ENCODE measurements around the gene CPM. TPM values are rescaled to one million over a fixed set of nuclear protein-coding genes. Genes with fewer than 3 reads are reported as not detected.

The CPM gene
- total and polyA plus RNA-seq, 10 of the 15 experiments (the other 5 are each of a cell fraction or from before 2014, with no cell fraction given): 0.06 to 1.7 (median 0.41) TPM

- Histone ChIP-seq H2AFZ (ENCODE audit: control insufficient read depth, low read depth, low read length) (no peak overlapping the region), H3K27me3 (replicated peaks in 1 of 2; ENCODE audit: control insufficient read depth in 2 of 2, insufficient read depth in 2 of 2, low read length in 1 of 2) (no peaks in the 10 kb centered on the region), H3K27ac (ENCODE audit: control insufficient read depth, insufficient read depth) (no peak overlapping the region), H3K36me3 (ENCODE audit: control insufficient read depth in 2 of 2, insufficient read depth in 2 of 2, low read length in 1 of 2) (no peaks in the 10 kb centered on the region), H4K20me1 (ENCODE audit: control insufficient read depth, insufficient read depth) (no peaks in the 10 kb centered on the region), H3K4me3 (no peak overlapping the region), H3K9me3 (replicated peaks; ENCODE audit: control insufficient read depth, insufficient read depth, low read length) (no peaks in the 10 kb centered on the region), H3K4me2 (ENCODE audit: control insufficient read depth, insufficient read depth) (no peak overlapping the region), H3K79me2 (ENCODE audit: control insufficient read depth, insufficient read depth, low read length) (no peaks in the 10 kb centered on the region), H3K4me1 (ENCODE audit: control insufficient read depth, insufficient read depth, low read length) (no peaks in the 10 kb centered on the region), H3K9ac (ENCODE audit: control insufficient read depth, insufficient read depth, low read length) (no peak overlapping the region)
- CTCF ChIA-PET: no interaction called here
- no peak for DNase-seq (ENCODE audit: low read depth, low spot score)
- RAD21 ChIA-PET (ENCODE audit: unreplicated experiment): interaction anchor here (1.1 kb wide), 1 partner anchor 8 kb away, joined by 3 read pairs; no protein-coding TSS in a partner anchor
- SMC1A ChIA-PET (ENCODE audit: uncharacterized antibody, unreplicated experiment): no interaction called here
- in situ Hi-C loops (cut with MboI) (no loop called here), intact Hi-C loops (cut with micrococcal nuclease; ENCODE audit: unreplicated experiment) (no loop called here)
- no peak for FAIRE-seq
- no TSS peak for BruUV-seq (replicated peaks)
- TF ChIP-seq ZNF622 (IDR thresholded peaks at IDR 0.05): no peak
- no peak for ATAC-seq
- POLR2A ChIA-PET: no interaction called here
- WGBS (ENCODE audit: insufficient coverage, insufficient replicate concordance, low lambda C conversion rate, missing lambda C conversion rate): 37% methylated on average over 2 of the region's 2 CpGs
These were observed 22.8 kb downstream of the CPM start for GRCh38 chr12:68910128-68910527.

DNA sequence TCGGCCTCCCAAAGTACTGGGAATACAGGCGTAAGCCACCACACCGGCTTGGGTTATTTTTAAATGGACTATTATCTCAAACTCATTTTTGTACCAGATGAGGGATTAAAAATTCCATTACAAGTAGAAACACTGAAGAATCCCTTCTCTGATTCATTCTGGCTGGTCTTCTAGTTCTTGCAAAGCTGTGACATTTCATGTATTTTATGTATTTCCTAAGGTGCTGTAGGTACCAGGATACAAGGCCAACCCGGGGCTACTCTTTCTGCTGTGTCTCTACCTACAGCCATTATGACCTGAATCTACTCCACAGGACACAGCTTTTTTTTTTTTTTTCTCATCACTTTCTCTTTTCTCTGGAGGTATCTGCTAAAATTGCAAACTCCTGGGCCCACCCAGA lies 24.9 kb downstream of the CPM start:
- in situ Hi-C loops (cut with MboI): no loop called here
- no peak for TF ChIP-seq TCF7 (IDR thresholded peaks at IDR 0.05; ENCODE audit: borderline replicate concordance)
- TF ChIP-seq ZBTB4 (CRISPR knock-in tag; IDR thresholded peaks at IDR 0.05): no peak
- no peak for TF ChIP-seq USF1 (IDR thresholded peaks at IDR 0.05; ENCODE audit: borderline replicate concordance, extremely low read length, insufficient read depth, low read depth, low read length)
- TF ChIP-seq TCF12 (IDR thresholded peaks at IDR 0.05; ENCODE audit: low read depth, low read length): no peak
- TF ChIP-seq, protein P1, sequence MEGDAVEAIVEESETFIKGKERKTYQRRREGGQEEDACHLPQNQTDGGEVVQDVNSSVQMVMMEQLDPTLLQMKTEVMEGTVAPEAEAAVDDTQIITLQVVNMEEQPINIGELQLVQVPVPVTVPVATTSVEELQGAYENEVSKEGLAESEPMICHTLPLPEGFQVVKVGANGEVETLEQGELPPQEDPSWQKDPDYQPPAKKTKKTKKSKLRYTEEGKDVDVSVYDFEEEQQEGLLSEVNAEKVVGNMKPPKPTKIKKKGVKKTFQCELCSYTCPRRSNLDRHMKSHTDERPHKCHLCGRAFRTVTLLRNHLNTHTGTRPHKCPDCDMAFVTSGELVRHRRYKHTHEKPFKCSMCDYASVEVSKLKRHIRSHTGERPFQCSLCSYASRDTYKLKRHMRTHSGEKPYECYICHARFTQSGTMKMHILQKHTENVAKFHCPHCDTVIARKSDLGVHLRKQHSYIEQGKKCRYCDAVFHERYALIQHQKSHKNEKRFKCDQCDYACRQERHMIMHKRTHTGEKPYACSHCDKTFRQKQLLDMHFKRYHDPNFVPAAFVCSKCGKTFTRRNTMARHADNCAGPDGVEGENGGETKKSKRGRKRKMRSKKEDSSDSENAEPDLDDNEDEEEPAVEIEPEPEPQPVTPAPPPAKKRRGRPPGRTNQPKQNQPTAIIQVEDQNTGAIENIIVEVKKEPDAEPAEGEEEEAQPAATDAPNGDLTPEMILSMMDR (IDR thresholded peaks at IDR 0.05 in 2 of 3, conservative IDR thresholded peaks at IDR 0.05 in 1 of 3; ENCODE audit: control insufficient read depth in 2 of 3, extremely low read depth in 1 of 3, insufficient read depth in 1 of 3, low read depth in 3 of 3, low read length in 3 of 3): no peak

More for the DNA sequence above, 24.9 kb downstream of the CPM start:
- WGBS (ENCODE audit: insufficient coverage, insufficient replicate concordance, low lambda C conversion rate, missing lambda C conversion rate): 66% methylated on average over 4 of the region's 4 CpGs
- H3K36me3 ChIP-seq (ENCODE audit: control insufficient read depth in 2 of 2, insufficient read depth in 2 of 2, low read length in 1 of 2): no peaks in the 10 kb centered on the region
- POLR2A ChIA-PET: no interaction called here
- SMC1A ChIA-PET (ENCODE audit: uncharacterized antibody, unreplicated experiment): no interaction called here
- no peak overlapping the region for H3K4me3 ChIP-seq
- intact Hi-C loops (cut with micrococcal nuclease; ENCODE audit: unreplicated experiment): no loop called here
- ATAC-seq: no peak
- no peak overlapping the region for H2AFZ ChIP-seq (ENCODE audit: control insufficient read depth, low read depth, low read length)
- no peaks in the 10 kb centered on the region for H3K9me3 ChIP-seq (replicated peaks; ENCODE audit: control insufficient read depth, insufficient read depth, low read length)
- no peaks in the 10 kb centered on the region for H3K79me2 ChIP-seq (ENCODE audit: control insufficient read depth, insufficient read depth, low read length)
- FAIRE-seq: no peak
- CTCF ChIA-PET: no interaction called here
- RAD21 ChIA-PET (ENCODE audit: unreplicated experiment): no interaction called here
- no peak overlapping the region for H3K4me2 ChIP-seq (ENCODE audit: control insufficient read depth, insufficient read depth)
- H3K4me1 ChIP-seq (ENCODE audit: control insufficient read depth, insufficient read depth, low read length): no peaks in the 10 kb centered on the region
- H3K9ac ChIP-seq (ENCODE audit: control insufficient read depth, insufficient read depth, low read length): no peak overlapping the region
- no peaks in the 10 kb centered on the region for H4K20me1 ChIP-seq (ENCODE audit: control insufficient read depth, insufficient read depth)
- no peak overlapping the region for H3K27ac ChIP-seq (ENCODE audit: control insufficient read depth, insufficient read depth)
- no peaks in the 10 kb centered on the region for H3K27me3 ChIP-seq (replicated peaks in 1 of 2; ENCODE audit: control insufficient read depth in 2 of 2, insufficient read depth in 2 of 2, low read length in 1 of 2)
- DNase-seq (ENCODE audit: low read depth, low spot score): no peak
- no TSS peak for BruUV-seq (replicated peaks)

Measured in GM12878 (cell line).